Upper lobe of left lung (tissue), 4 donors: ENCODE results near the gene PPFIA2.

Experiments used
- CTCF ChIP-seq, 6 experiments: fragments of 450-650 bp in 4 of 6; fragments of 200-600 bp in 2 of 6; sonication (generic) in 2 of 6; IDR thresholded peaks; one replicate each; pipeline ENCODE4 v1.5.1; 2016 to 2019; ENCODE audit warnings: antibody characterized with exemption in 6 of 6
- EP300 ChIP-seq, 4 donors: sonication (generic); formaldehyde crosslinking; IDR thresholded peaks; one replicate each; pipeline ENCODE4 v1.5.1; 2017; ENCODE audit warnings: antibody characterized with exemption in 4 of 4, control low read depth in 2 of 4
- POLR2A ChIP-seq, 4 donors: fragments of 450-650 bp; IDR thresholded peaks; one replicate each; pipeline ENCODE4 v1.5.1; 2016 to 2017; ENCODE audit warnings: antibody characterized with exemption in 4 of 4, mild to moderate bottlenecking in 2 of 4
- POLR2AphosphoS5 ChIP-seq, 2 donors: sonication (generic); formaldehyde crosslinking; IDR thresholded peaks; one replicate each; pipeline ENCODE4 v1.5.1; 2017; ENCODE audit warnings: antibody characterized with exemption in 2 of 2

GRCh38 chr12:81570234-81570633 lies 188.9 kb downstream of the PPFIA2 start:
- TF ChIP-seq POLR2AphosphoS5 (IDR thresholded peaks at IDR 0.05): no peak
- TF ChIP-seq CTCF (IDR thresholded peaks at IDR 0.05): no peak
- TF ChIP-seq POLR2A (IDR thresholded peaks at IDR 0.05): no peak
- TF ChIP-seq EP300 (IDR thresholded peaks at IDR 0.05): no peak
